HL-60 (cell line): ENCODE data around the gene RAB36.

ENCODE experiments used
- DNase-seq, 2 experiments: peaks; one replicate each; pipeline ENCODE4 v3.0.0-alpha.2; 2010 to 2020; ENCODE audit warnings: low read depth in 1 of 2, low spot score in 1 of 2
- H3K27ac ChIP-seq: fragments of 250-450 bp; sonication (Bioruptor Pico); replicated peaks from 2 replicates; pipeline ENCODE4 v1.5.1; 2020; ENCODE audit warnings: mild to moderate bottlenecking, moderate library complexity
- H3K27me3 ChIP-seq: fragments of 250-450 bp; sonication (Bioruptor Pico); 2 replicates; pipeline ENCODE4 v1.5.1; 2021; ENCODE audit warnings: mild to moderate bottlenecking, moderate library complexity; ENCODE audit not compliant: insufficient read depth, poor library complexity, severe bottlenecking
- H3K4me3 ChIP-seq: replicated peaks from 2 replicates; pipeline ENCODE4 v1.5.1; 2011; ENCODE audit warnings: mild to moderate bottlenecking, control low read depth, low read length; ENCODE audit not compliant: insufficient read depth
- CTCF ChIP-seq: IDR thresholded peaks from one replicate; pipeline ENCODE4 v1.5.1; 2011; ENCODE audit warnings: low read length, control low read depth, inconsistent platforms; ENCODE audit not compliant: insufficient read depth
- GABPA ChIP-seq: IDR thresholded peaks from 2 replicates; pipeline ENCODE4 v1.6.1; 2012; ENCODE audit warnings: low read depth
- POLR2AphosphoS5 ChIP-seq: IDR thresholded peaks from 2 replicates; pipeline ENCODE4 v1.6.1; 2012; ENCODE audit warnings: low read depth
- SPI1 ChIP-seq: IDR thresholded peaks from 2 replicates; pipeline ENCODE4 v1.6.1; 2012; ENCODE audit warnings: low read depth, mild to moderate bottlenecking, borderline replicate concordance
- TF ChIP-seq, protein P1 (sequence below): IDR thresholded peaks from 2 replicates; pipeline ENCODE4 v1.6.1; 2012; ENCODE audit warnings: low read depth; ENCODE audit not compliant: insufficient replicate concordance

RAB36 gene

DNA sequence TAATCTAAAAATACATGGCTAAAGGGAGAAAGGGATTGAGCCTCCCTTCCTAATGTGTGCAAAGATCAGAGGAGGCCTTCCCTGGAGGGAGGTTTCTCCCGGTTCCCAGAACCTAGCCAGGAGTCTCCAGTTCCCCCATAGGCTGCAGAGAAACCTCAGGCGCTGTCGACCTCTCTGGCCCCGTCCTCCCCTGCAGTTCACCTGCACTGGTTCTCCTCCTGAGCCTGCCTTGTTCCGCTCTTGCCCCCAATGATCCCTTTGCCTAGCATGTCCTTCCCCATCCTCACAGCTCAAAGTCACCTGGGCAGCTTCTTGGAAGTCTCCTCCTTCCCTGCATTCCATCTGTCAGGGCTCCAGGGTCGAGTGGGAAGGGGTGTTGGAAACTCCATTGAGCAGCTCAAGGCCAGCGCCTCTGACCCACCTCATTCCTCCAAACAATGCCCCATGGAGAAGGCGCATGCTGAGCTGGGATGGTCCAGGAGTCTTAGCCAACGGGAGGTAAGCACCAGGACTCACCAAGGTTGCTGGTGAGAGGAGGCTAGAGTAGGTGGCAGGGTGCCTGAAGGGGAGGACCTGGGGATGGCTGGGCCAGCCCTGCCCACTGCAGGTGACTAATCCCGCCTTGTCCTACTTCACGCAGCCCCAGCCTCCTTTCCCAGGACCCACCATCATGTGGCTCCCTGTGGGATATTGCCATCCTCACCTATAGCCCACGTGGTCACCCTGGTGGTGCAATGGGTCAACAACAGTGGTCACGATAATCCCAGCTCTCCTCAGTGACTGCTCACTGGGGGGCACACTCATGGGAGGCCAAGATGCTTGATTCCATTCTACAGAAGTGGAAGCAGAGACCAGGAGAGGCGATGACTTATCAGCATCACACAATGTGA is 18.9 kb upstream of the RAB36 start:
- H3K27me3 ChIP-seq, result no peaks in the 10 kb centered on the region
- no peak overlapping the region for H3K4me3 ChIP-seq
- DNase-seq, result no peak
- TF ChIP-seq GABPA, result no peak
- no peak for TF ChIP-seq CTCF
- TF ChIP-seq SPI1, result no peak
- TF ChIP-seq POLR2AphosphoS5, result no peak
- TF ChIP-seq, protein P1, sequence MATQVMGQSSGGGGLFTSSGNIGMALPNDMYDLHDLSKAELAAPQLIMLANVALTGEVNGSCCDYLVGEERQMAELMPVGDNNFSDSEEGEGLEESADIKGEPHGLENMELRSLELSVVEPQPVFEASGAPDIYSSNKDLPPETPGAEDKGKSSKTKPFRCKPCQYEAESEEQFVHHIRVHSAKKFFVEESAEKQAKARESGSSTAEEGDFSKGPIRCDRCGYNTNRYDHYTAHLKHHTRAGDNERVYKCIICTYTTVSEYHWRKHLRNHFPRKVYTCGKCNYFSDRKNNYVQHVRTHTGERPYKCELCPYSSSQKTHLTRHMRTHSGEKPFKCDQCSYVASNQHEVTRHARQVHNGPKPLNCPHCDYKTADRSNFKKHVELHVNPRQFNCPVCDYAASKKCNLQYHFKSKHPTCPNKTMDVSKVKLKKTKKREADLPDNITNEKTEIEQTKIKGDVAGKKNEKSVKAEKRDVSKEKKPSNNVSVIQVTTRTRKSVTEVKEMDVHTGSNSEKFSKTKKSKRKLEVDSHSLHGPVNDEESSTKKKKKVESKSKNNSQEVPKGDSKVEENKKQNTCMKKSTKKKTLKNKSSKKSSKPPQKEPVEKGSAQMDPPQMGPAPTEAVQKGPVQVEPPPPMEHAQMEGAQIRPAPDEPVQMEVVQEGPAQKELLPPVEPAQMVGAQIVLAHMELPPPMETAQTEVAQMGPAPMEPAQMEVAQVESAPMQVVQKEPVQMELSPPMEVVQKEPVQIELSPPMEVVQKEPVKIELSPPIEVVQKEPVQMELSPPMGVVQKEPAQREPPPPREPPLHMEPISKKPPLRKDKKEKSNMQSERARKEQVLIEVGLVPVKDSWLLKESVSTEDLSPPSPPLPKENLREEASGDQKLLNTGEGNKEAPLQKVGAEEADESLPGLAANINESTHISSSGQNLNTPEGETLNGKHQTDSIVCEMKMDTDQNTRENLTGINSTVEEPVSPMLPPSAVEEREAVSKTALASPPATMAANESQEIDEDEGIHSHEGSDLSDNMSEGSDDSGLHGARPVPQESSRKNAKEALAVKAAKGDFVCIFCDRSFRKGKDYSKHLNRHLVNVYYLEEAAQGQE, result no peak
- H3K27ac ChIP-seq, result no peak overlapping the region

DNA sequence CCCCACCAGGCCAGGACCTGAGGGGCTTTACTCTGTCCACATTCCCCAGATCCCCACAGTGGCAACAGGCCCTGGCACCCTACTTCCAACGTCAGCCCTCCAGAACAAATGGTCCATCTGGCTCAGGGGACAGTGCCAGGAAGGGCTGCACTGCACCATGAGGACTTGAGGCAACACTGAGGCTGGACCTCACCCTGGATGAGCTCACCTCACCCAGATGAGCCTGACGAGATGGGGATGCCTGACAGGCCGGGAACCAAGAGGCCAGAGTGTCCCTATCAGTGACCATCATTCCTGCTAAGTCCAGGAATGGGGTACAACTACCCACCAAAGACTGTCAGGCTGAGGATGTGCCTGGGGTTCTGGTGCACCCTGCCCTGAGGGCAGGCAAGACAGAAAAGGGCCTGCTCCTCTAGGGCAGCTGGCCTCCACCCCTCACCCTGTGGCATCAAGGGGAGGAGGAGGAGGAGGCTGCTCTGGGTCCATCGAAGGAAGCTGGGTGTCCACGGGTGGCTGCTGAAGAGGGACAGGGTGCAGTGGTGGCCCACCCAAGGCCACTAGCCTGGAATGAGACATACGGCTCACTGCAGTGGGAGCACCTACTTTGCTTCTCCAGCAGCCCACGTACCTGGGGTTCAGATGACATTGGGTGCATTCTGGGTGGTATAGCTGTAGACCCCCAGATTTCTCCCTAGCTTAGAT is 18.1 kb upstream of the RAB36 start:
- no peak overlapping the region for H3K27ac ChIP-seq
- no peaks in the 10 kb centered on the region for H3K27me3 ChIP-seq
- no peak overlapping the region for H3K4me3 ChIP-seq
- TF ChIP-seq POLR2AphosphoS5, result no peak
- no peak for TF ChIP-seq SPI1
- TF ChIP-seq GABPA, result no peak
- TF ChIP-seq, protein P1, result no peak
- TF ChIP-seq CTCF, result no peak
- DNase-seq, result no peak

DNA sequence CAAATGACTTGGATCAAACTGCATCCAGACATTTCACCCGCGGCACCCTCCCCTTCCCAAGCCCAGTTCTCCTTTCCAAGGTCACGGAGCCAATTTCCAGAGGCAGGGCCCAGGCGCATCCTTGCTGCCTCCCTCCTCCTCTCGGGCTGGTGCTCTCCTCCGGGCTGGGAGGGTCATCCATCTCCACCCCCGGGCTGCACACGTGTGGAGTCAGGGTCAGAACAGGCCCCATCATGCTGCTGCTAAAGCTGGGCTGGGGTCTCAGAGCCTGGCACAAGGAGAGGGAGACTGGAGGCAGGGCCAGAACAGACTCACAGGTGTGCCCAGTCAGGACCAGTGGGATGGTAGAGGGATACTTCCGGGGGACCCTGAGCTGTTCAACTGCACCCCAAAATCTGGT is 17.5 kb upstream of the RAB36 start:
- no peaks in the 10 kb centered on the region for H3K27me3 ChIP-seq
- no peak for TF ChIP-seq GABPA
- DNase-seq, result no peak
- no peak overlapping the region for H3K4me3 ChIP-seq
- no peak overlapping the region for H3K27ac ChIP-seq

DNA sequence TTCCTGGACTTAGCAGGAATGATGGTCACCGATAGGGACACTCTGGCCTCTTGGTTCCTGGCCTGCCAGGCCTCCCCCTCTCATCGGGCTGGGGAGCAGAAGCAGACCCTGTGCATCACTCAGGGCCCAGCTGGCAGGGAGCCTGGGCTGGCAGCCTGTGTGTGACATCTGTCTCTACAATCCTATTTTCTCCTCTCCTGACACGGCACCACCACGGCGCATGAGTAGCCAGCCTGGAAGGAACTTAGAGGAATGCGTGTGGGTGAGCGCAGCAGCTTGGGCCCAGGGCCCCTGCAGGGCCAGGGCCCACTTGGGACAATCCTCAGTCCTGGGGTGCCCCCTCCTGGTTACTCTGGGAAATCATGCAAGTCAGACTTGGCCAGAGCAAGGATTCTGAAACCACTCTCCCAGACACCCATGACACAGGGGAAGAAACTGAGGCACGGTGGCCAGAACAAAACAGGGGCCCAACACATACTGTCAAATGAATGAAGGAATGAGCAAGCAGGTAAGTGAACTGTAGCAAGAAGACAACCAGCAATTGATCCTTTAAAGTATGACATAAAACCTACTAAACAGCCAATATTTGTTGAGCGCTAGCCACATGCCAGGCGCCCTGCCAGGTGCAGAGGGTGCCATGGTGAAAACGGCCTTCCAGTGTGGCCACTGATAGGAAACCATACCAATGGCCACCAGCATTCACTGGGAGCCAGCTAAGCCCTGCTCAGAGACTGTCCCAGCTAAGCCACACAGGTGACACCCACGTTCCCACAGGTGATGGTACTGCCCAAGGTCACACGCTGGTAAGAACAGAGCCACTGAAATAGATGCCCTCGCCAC is 16.8 kb upstream of the RAB36 start:
- H3K4me3 ChIP-seq, result no peak overlapping the region
- peak; percentile 45 to 60 for DNase-seq
- H3K27ac ChIP-seq, result no peak overlapping the region
- no peaks in the 10 kb centered on the region for H3K27me3 ChIP-seq
- TF ChIP-seq SPI1 (no peak), GABPA (no peak), CTCF (peak; percentile 67), POLR2AphosphoS5 (no peak)
- TF ChIP-seq, protein P1, result no peak
